HG02678 (cell line): ENCODE results near the gene HTRA3.
"Not testable (repeated sequence)": the region's sequence is repeated elsewhere in the genome, so short reads cannot be mapped to it uniquely, and the experiment has no call there.

Experiments
- ATAC-seq: cut with Tn5 transposase; IDR thresholded peaks from one replicate; pipeline ENCODE4 v1.9.1; 2021; ENCODE audit warnings: mild to moderate bottlenecking, moderate library complexity; ENCODE audit not compliant: unreplicated experiment

HTRA3 gene

GRCh38 chr4:8338351-8338961 lies 68.9 kb downstream of the HTRA3 start:
- ATAC-seq: no peak

- no peak for ATAC-seq
Measured at GRCh38 chr4:8340781-8341241, 71.3 kb downstream of the HTRA3 start.

DNA sequence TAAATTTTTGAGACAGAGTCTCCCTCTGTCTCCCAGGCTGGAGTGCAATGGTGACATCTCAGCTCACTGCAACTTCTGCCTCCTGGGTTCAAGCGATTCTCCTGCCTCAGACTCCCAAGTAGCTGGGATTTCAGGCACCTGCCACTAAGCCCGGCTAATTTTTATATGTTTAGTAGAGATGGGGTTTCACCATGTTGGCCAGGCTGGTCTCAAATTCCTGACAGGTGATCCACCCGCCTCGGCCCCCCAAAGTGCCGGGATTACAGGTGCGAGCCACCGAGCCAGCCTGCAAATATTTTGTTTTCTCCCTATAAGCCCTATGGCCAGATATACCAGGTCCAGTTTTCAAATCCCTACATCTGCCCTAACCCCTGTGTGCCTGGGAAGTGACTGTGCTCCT lies 71.7 kb downstream of the HTRA3 start:
- not testable (repeated sequence) for ATAC-seq

GRCh38 chr4:8341691-8342090 lies 72.1 kb downstream of the HTRA3 start:
- no peak for ATAC-seq

DNA sequence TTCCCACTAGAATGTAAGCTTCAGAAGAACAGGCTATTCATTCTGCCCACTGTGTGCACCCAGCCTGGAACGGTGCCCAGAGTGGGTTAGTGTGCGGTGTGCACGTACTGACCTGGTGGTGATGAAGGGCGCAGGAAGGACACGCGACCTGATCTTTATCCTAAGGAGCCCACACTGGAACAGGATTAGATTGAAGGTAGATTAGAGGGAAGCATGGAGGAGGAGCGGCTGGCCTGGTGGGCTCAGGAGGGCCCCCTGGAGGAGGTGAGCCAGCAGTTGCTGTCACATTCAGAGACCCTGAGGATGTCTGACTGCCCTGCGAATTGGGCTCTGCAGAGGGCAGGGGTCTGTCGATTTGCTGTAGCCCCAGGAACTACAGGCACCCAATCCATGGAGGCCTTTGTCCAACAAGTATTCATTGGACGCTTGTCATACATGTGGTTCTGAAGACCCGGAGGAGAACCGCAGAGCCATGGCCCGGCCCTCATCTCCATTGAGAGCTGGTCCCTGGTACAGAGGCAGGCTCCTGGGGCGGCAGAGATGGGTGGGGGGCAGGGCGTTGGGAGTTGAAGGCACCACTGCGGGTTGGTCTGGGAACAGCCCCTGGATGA lies 73.2 kb downstream of the HTRA3 start:
- ATAC-seq: no peak

DNA sequence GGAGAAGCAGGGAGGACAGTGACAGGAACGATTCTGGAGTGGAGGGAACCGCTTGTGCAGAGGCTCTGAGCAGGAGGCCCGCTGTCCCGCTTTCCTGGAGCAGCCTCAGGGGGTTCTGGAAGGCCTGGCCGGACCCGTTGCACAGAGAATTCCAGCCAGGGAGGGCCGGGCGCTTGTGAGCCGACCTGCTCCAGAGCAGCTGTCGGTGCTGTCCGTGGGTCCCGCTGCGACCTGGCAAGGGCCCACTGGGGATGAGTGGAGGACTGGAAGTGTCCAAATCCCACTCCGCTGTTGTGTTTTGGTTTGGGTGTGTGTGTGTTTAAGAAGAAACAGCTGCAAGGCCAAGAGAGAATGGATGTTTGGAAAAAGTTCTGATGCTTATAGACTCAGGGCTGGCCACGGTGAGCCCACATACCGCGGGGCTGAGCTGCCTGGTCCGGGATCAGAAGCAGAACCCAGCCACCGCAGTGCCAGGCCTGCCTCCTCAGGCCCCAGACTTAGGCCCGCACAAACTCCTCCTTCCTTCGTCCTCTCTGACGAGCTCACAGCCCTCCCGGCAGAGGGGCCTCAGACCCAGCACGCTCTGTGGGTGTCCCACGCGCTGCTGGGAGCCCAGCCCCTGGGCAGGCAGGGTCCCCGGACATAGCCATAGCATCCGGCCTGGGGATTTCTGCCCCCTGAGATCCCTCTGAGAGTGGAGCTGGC lies 73.9 kb downstream of the HTRA3 start:
- ATAC-seq: no peak

- no peak for ATAC-seq
Measured at GRCh38 chr4:8343967-8344331, 74.4 kb downstream of the HTRA3 start.

GRCh38 chr4:8344377-8344776 lies 74.8 kb downstream of the HTRA3 start:
- ATAC-seq: no peak

DNA sequence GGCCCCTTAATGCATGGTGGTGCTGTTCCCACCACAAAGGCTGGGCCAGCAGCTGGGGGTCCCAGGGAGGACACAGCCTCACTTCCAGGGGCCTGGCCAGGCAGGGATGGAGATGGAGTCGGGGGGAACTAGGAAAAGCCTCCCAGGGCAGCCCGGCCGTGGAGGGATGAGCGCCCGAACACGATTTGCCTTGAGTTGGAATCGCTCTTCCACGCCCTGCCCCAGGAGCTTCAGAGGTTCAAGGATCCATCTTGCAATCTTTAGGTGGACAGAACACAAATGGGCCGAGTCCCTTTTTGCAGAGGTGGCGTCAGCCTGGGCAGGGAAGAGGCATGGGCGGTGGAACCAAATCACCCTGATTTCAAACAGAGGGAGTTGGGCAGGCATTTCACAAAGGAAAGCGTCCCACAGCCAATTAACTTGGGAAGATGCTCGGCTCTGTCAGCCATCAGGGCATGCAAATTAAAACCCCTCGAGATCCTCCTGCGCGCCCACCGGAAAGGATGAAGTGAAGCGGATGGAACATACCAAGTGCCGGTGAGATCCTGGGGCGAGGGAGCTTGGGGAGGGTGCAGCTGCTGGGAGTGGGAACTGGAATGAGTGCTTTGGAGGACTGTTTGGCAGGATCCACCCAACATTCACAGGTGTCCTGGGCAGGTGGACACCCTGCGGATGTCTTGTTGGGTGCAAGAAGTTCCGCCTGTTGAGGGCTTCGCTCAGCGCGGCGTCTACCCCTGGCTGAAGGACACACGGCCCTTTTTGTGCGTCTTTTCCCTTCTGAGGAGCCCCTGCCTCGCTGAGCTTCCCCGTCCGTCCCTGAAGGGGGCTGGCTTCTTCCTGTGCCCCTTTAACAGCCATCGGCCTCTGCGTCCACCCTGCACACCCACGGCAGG lies 75.7 kb downstream of the HTRA3 start:
- no peak for ATAC-seq

GRCh38 chr4:8345946-8346814 lies 76.6 kb downstream of the HTRA3 start:
- no peak for ATAC-seq

DNA sequence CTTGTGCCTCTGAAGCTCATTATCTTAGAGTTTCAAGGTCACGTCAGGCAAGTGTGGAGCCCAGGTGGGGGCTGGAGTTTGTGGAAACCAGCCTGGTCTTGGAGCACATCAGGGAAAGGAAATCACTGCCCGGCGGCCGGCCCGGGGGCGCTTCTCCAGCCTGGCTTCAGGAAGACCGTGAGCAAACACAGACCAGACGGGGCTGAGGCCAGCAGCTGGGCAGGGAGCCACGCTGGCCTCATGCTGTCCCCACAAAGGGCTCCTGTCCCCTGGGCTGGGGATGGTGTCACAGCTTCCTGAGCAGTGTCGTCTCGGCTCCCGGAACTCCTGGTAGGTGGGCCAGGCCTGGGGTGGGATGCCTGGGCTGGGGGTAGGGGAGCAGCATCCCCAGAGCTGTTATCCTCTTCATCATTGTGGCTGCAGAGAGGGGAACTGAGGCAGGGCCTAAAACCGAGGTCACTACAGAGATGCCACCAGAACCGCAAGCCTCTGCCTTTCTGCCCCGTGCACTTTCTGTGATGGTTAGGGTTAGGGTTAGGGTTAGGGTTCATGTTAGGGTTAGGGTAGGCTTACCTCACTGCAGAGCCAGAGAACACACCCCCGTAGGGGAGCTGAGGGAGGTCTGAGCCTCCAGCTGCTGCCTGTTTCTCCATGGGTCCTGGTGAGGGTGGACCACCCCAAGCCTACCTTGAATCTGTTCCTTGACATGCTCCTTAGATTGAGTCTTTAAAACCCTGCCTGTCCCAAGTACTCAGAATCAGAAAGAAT lies 77.5 kb downstream of the HTRA3 start:
- no peak for ATAC-seq

GRCh38 chr4:8347660-8348059 lies 78.1 kb downstream of the HTRA3 start:
- ATAC-seq: no peak

DNA sequence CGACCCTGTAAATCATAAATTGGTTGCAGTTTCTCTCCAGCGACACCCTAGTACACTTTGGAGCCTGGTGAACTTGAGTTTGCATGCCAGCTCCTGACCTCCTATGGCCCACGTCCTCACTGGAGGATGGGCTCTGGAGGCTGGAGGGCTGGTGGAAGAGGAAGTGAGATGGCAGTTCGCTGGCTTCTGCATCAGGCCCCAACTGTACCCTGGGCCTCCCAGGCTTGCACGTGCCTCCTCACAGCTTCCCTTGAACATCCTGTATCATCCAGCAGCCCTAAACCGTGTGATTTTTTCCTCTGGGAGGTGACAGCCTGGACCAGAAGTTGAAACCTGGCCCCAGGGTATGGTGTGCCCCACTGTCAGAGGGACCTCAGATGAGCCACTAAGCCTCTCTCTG lies 78.5 kb downstream of the HTRA3 start:
- ATAC-seq: no peak

DNA sequence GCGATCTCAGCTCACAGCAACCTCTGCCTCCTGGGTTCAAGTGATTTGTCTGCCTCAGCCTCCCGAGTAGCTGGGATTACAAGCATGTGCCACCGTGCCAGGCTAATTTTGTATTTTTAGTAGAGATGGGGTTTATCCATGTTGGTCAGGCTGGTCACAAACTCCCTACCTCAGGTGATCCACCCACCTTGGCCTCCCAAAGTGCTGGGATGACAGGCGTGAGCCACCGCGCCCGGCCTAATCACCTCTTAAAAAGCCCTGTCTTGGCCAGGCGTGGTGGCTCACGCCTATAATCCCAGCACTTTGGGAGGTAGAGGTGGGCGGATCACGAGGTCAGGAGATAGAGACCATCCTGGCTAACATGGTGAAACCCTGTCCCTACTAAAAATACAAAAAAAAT lies 79.7 kb downstream of the HTRA3 start:
- not testable (repeated sequence) for ATAC-seq

DNA sequence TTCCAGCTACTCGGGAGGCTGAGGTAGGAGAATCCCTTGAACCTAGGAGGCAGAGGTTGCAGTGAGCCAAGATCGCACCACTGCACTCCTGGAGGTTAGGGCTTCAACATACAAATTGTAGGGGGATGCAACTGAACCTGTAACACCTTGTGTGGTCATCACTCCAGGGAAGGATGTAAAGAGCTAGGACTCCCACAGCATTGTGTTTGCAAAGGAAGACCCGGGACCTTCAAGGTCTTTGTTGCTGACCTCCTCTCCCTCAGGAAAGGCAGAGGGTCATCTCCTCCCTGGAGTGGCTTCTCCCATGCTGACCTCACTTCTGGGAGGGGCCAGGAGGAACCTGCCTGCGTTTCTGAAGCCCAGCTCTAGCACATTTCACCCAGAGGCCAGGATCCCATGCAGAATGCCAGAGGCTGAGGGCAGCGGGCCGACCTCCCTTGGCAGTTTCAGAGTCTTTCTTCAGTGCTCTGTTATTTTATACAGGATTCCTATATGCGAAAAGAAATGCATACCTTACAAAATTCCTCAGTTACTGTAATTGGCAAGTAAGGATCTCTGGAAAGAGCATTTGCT lies 80.2 kb downstream of the HTRA3 start:
- ATAC-seq: no peak

- ATAC-seq: no peak
Measured at GRCh38 chr4:8350352-8350751, 80.8 kb downstream of the HTRA3 start.

DNA sequence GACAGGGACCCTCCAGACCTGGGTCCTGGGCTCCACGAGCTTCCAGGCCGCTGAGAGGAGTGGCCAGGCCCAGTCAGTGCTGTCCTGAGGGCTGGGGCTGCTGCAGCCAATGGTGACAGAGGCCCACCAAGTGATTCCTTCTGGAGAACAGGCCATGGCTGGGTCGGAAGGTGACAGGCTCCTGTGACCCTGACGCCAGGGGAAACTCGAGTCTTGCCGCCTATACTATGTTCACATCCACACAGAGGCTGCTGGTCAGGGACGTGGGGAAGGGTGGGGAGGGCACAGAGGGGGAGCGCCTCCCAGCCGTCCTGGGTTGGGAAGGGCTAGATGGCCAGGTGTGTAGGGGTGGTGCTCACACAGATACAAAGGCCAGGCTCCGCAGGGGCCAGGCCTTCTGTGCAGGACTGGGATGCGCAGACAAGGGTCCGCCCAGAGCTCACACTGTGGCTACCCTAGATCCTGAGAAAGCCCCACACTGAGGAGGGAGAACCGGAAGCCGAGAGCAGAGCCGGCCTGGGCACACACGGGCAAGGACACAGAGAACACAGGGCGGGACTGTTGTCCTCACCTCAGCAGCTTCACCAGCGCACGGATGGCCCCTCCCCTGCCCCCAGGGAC lies 81.4 kb downstream of the HTRA3 start:
- ATAC-seq: no peak

GRCh38 chr4:8351931-8352367 lies 82.4 kb downstream of the HTRA3 start:
- ATAC-seq: no peak
